CD4-positive, alpha-beta T cell treated with Interleukin-4 for 1 hour (primary cell): ENCODE measurements around the gene ADIRF.
"Not testable (repeated sequence)": the region's sequence is repeated elsewhere in the genome, so short reads cannot be mapped to it uniquely, and the experiment has no call there.

Experiments
- DNase-seq, 2 donors: peaks; one replicate each; pipeline ENCODE4 v3.0.0-alpha.2; 2020 to 2022

ADIRF gene

GRCh38 chr10:86981020-86981419 lies 12.7 kb downstream of the ADIRF start:
- not testable (repeated sequence) for DNase-seq

GRCh38 chr10:86981716-86982115 lies 13.4 kb downstream of the ADIRF start:
- DNase-seq = no peak

GRCh38 chr10:86984498-86984897 lies 16.2 kb downstream of the ADIRF start:
- not testable (repeated sequence) for DNase-seq

GRCh38 chr10:86988520-86988919 lies 20.2 kb downstream of the ADIRF start:
- DNase-seq = no peak

GRCh38 chr10:86991362-86991761 lies 23.1 kb downstream of the ADIRF start:
- not testable (repeated sequence) for DNase-seq

- DNase-seq = no peak
Measured at GRCh38 chr10:86992456-86992855, 24.2 kb downstream of the ADIRF start.

- DNase-seq = no peak
Measured at GRCh38 chr10:86992929-86993328, 24.6 kb downstream of the ADIRF start.

- DNase-seq = not testable (repeated sequence)
Measured at GRCh38 chr10:86999802-87000403, 31.6 kb downstream of the ADIRF start.

GRCh38 chr10:87000491-87000890 lies 32.2 kb downstream of the ADIRF start:
- DNase-seq = no peak

GRCh38 chr10:87007124-87007523 lies 38.8 kb downstream of the ADIRF start:
- DNase-seq = not testable (repeated sequence)

- DNase-seq = not testable (repeated sequence)
Measured at GRCh38 chr10:87007674-87008073, 39.4 kb downstream of the ADIRF start.

- DNase-seq = not testable (repeated sequence)
Measured at GRCh38 chr10:87008303-87008702, 40.0 kb downstream of the ADIRF start.

- DNase-seq = not testable (repeated sequence)
Measured at GRCh38 chr10:87009134-87009696, 40.9 kb downstream of the ADIRF start.

GRCh38 chr10:87013528-87013927 lies 45.2 kb downstream of the ADIRF start:
- DNase-seq = not testable (repeated sequence)

- not testable (repeated sequence) for DNase-seq
Measured at GRCh38 chr10:87014986-87015716, 46.9 kb downstream of the ADIRF start.

- not testable (repeated sequence) for DNase-seq
Measured at GRCh38 chr10:87018127-87018526, 49.8 kb downstream of the ADIRF start.

GRCh38 chr10:87019066-87019465 lies 50.8 kb downstream of the ADIRF start:
- not testable (repeated sequence) for DNase-seq

- not testable (repeated sequence) for DNase-seq
Measured at GRCh38 chr10:87019504-87019903, 51.2 kb downstream of the ADIRF start.

GRCh38 chr10:87020056-87020455 lies 51.8 kb downstream of the ADIRF start, which contains the start of gene FAM25A:
Gene FAM25A (plus strand): TSS chr10:87020294. CDS start chr10:87020325, 31 bp downstream.
- DNase-seq = not testable (repeated sequence)
